SIG-M5 treated with dmso at 0.1 percent for 504 hours (cell line): Measurements from ENCODE around the gene RAD23B.
A peak's percentile ranks its signal among the peaks of the same experiment; 100 is the strongest.

ENCODE experiments used
- DNase-seq: peaks from one replicate; lab custom pipeline; 2025; ENCODE audit not compliant: unreplicated experiment; lab: John Stamatoyannopoulos, UW

Gene RAD23B

GRCh38 chr9:107268560-107268959, 14.5 kb upstream of the RAD23B start:
- DNase-seq: no peak

GRCh38 chr9:107269254-107269653, 13.8 kb upstream of the RAD23B start:
- no peak for DNase-seq

GRCh38 chr9:107269681-107270080, 13.4 kb upstream of the RAD23B start:
- no peak for DNase-seq

- no peak for DNase-seq
Measured at GRCh38 chr9:107270082-107270481, 13.0 kb upstream of the RAD23B start.

GRCh38 chr9:107270580-107270979, 12.5 kb upstream of the RAD23B start:
- DNase-seq: no peak

- no peak for DNase-seq
Measured at GRCh38 chr9:107273634-107274033, 9.4 kb upstream of the RAD23B start.

- DNase-seq: no peak
Measured at GRCh38 chr9:107274096-107274495, 9.0 kb upstream of the RAD23B start.

- DNase-seq: peak; percentile 14
Measured at GRCh38 chr9:107274953-107275422, 8.1 kb upstream of the RAD23B start.

- DNase-seq: no peak
Measured at GRCh38 chr9:107275530-107275929, 7.5 kb upstream of the RAD23B start.

GRCh38 chr9:107276966-107277710, 5.9 kb upstream of the RAD23B start:
- DNase-seq: no peak

- no peak for DNase-seq
Measured at GRCh38 chr9:107277801-107278200, 5.3 kb upstream of the RAD23B start.

GRCh38 chr9:107279086-107279485, 4.0 kb upstream of the RAD23B start:
- no peak for DNase-seq

GRCh38 chr9:107280543-107280942, 2.5 kb upstream of the RAD23B start:
- DNase-seq: peak; percentile 21

- no peak for DNase-seq
Measured at GRCh38 chr9:107281184-107281583, 1.9 kb upstream of the RAD23B start.

GRCh38 chr9:107281922-107282667, 984 bp upstream of the RAD23B start:
- no peak for DNase-seq

- peak; percentile 46 for DNase-seq
Measured at GRCh38 chr9:107283623-107284616, 841 bp downstream of the RAD23B start.

- DNase-seq: no peak
Measured at GRCh38 chr9:107284636-107285035, 1.6 kb downstream of the RAD23B start.

GRCh38 chr9:107285286-107285685, 2.2 kb downstream of the RAD23B start:
- DNase-seq: no peak

- peak; percentile 40 for DNase-seq
Measured at GRCh38 chr9:107286057-107286456, 3.0 kb downstream of the RAD23B start.

GRCh38 chr9:107288701-107289100, 5.6 kb downstream of the RAD23B start:
- DNase-seq: peak; percentile 34

- no peak for DNase-seq
Measured at GRCh38 chr9:107290619-107291018, 7.5 kb downstream of the RAD23B start.
